ENCODE measurements around the gene CFAP70.

The CFAP70 gene

GRCh38 chr10:73252445-73253224, 106.0 kb downstream of the CFAP70 start, which contains the start of gene MRPS16:
TSS of gene MRPS16 (minus strand) at chr10:73252644. CDS start at chr10:73252482, 162 bp downstream.
- DNase-seq (ENCODE audit: low spot score) = peak; percentile 98

DNA sequence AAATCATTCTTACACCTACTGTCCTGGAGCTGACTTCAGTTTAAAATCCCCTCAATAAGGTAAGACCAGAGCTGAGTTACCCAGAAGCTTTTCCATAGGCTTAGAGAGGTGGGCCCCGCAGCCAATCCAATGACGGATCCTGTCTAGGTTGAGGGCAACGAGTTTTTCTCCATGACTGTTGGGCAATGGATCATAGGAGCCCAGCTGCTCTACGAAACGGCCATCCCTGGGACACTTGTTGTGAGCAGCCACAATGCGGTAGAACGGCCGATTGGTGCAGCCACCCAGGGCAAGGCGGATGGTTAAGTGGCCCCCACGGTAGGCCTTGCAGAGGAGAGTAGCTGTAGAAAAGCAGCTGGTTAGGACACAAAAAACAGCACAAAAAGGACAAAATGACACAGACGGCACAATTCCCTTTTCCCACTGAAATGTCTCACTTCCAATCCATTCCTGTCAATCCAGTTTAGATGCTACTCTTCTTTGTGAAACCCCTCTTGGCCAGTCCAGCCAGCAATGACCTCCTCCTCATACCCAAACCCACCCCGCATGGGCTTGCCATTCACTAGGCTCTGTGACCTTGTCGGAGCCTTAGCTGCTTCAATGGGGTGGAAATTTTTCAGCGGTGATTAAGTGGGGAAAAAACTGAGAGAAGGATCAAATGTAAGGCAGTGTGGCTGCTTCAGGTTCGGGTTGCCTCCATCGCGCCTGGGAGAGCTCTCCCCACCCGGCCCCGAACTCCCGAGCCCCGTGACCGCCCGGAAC, 106.8 kb downstream of the CFAP70 start:
- peak; percentile 22 for DNase-seq (ENCODE audit: low spot score)

GRCh38 chr10:73248259-73248724, 110.4 kb downstream of the CFAP70 start:
- DNase-seq (ENCODE audit: low spot score) = no peak

DNA sequence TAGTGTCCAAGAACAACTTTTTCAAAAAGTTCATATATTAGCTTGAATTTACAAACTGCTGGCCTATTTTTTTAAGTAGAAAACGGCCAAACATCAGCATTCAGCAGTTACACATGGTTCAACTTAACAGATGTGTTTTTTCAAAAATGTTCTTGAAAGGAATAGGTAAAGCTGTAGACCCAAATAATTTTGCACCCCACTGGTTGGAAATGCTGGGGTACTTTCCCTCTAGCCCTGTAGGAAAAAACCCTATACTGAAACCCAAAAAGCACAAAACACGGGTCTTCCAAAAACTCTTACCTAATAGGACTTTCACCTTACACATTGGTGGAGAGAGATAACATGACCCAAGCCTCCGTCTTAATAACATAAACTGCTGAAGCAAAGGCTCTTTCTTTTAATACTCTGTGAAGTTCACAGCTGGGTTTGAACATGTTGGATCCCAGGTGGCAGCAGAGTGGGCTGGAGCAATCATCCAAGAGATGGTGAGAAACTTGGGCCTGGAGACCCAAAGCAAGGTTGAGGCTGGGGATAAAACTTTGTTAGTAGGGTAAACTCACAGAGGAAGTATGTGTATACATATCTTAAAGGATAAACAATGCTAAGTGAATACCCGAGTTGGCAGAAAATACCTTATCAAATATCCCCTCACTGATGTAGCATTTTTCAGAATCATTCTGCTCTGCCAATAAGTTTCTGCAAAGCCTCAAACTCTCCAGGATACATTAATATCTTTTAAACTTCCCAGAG, 111.0 kb downstream of the CFAP70 start:
- DNase-seq (ENCODE audit: low spot score) = peak; percentile 16

DNA sequence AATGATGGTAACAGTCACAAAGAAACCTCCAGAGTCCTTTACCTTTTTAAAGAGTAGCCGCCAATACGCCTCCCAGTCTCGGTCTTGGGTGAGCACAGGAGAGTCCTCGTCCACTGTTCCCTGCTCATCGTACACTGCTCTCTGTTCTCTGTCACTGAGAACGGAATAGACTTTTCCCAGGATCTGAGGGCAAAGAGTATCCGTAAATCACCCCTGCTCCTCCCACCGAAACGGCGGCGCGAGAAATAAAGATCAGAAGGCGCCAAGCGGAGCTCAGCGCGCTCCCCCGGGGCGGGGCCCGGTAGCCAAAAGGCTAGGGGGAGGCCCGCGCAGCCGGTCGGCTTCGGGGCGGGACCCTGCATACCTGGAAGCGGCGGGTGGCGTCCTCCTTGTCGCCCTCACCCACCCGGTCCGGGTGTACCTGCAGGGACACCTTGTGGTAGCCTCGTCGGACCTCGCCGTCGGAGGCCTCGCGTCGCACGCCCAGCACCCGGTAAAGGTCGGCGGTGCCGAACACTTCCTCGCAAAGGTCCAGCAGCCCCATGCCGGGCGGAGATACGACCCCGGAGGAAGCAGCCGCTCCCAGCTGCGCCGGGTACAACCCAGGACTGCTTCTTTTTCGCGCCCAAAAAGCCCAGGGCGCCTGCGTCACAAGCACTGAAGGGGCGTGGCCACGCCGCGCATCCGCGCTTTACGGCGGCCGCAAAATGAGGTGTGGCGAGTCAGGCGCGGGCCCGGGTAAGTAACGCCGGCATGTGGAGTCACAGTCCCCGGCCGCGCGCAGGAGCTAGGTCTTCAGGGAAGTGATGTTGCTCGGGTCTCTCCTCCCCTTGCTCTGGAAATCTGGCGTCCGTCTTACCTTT, 111.8 kb downstream of the CFAP70 start, which contains the start of gene DNAJC9:
DNAJC9 (minus strand) TSS at position 610 of the 863 bp plus-strand sequence; CDS start at position 544, 66 bp downstream.
- DNase-seq (ENCODE audit: low spot score) = peak; percentile 91

DNA sequence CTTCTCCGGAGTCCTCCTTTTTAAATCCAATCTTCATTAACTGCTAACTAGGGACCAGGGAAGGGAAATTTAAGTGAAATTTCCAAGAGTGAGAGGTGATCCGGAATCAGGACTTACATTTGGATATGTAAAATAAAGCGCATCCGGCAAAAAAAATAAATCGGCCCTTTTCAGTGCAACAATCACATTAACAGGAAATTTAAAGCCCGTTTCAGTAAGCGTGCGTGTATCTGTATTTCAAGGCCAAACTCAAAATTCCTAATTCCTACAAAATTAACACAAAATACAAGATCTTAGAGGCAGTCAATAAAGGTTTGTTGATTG, 112.4 kb downstream of the CFAP70 start:
- DNase-seq (ENCODE audit: low spot score) = no peak

- DNase-seq (ENCODE audit: low spot score) = no peak
Measured at GRCh38 chr10:73244866-73245477, 113.7 kb downstream of the CFAP70 start.

DNA sequence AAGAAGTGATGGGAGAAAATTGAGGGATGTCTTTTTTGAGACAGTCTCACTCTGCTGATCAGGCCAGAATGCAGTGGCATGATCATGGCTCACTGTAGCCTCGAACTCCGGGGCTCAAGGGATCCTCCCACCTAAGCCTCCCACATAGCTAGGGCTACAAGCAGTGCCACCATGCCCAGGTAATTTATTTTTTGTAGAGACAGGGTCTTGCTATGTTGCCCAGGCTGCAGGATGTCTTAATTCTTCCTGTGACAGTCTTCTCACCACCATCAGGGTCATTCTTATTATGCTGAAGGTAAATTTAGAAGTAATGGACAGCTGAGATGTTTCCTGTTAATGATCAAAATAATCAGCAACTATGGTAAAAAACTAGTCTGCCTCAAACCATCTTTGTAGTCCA, 118.8 kb downstream of the CFAP70 start:
- DNase-seq (ENCODE audit: low spot score) = no peak

DNA sequence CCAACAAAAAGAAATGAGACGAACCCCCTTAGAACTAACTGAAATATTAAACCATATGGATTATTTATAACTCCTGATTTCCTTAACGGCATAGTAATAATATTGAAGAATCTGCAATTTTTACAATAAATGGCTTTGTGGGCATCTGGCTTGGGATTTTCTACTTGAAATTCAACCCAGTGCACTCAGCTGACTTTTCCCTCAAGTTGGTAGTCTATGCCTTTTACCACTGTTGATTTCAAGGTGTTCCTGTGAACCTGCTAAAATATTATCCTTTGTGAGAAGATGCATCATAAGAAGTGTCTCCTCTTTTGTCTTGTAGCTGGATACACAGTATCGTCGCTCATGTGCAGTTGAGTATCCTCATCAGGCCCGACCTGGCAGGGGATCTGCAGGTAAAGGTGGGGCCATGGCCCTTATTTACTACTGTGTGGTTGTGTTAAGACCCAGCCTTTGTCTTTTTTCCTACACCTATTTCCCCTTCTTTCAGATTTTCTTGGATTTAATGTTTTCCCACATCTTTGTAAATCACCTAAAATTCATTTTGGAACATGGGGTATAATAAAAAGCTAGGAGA, 119.6 kb downstream of the CFAP70 start:
- DNase-seq (ENCODE audit: low spot score) = no peak

DNA sequence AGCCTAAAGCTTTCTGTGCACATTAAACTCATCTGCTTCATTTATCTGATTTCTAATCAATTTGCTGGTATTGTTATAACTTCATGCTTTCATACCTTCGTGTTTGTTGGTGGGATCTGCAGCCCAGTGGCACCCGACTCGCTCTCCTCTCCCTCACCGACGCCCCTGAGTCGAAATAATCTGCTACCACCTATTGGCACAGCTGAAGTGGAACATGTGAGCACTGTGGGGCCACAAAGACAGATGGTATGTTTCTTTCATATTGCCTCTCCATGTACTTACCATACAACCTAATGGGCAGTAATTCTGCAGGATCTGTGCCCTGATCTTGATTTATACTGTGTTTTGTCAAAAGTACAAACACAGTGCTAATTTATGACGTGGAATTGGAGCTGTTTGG, 124.0 kb downstream of the CFAP70 start:
- no peak for DNase-seq (ENCODE audit: low spot score)

GRCh38 chr10:73233883-73234282, 124.8 kb downstream of the CFAP70 start:
- no peak for DNase-seq (ENCODE audit: low spot score)

- DNase-seq (ENCODE audit: low spot score) = peak; percentile 50
Measured at GRCh38 chr10:73232887-73233286, 125.8 kb downstream of the CFAP70 start.

DNA sequence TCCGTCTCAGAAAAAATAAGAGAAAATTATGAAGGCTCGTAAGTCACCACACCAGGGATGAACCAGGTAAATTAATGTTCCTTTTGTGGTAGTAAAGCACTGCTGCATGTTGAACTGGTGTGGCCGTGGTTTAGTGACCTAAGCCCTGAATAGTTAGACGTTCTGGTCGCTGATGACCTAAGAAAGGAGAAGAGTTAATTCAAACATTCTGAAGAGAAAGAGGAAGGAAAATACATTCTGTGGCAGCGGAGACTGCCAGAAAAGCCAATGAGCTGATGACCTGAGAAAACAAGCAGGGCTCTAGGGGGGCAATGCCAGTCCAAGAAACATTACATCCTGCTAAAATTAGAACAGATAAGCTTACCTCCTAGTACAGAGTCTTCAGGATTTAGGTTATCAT, 129.1 kb downstream of the CFAP70 start:
- no peak for DNase-seq (ENCODE audit: low spot score)

DNA sequence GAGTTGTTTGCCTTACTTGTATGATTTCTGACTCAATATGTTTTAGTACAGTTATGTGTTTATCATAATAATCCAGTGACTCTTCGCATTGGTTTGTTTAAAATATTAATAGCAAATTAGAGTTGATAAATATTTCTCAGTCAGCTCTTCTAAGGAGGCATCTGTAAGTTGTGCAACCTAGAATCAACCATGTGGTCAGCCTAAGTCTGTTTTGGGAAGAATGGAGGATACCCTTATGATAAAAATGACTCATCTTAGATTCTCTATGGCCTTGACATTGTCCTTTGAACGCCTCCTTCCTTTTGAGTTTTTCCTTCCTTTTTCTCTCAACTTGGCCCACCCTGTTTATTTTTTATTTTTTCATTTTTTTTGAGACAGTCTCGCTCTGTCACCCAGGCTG, 130.4 kb downstream of the CFAP70 start:
- no peak for DNase-seq (ENCODE audit: low spot score)

DNA sequence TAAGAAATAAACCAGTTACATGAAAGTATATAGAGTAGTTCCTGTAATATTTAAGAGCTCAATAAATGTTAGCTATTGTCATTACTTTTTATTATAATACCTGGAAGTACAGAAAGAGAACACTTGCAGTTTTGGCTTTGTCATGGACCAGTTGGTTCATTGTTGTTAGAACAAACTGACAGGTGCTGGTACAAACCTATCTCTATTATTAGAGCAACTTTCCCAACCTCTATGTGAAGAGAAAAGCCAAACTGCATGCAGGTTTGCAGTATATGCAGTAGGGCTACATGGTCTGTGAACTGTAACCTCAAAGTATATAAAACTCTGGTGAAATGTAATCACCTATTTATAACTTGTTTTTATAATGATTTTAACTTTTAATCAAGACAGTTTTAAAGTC, 132.0 kb downstream of the CFAP70 start:
- DNase-seq (ENCODE audit: low spot score) = no peak

DNA sequence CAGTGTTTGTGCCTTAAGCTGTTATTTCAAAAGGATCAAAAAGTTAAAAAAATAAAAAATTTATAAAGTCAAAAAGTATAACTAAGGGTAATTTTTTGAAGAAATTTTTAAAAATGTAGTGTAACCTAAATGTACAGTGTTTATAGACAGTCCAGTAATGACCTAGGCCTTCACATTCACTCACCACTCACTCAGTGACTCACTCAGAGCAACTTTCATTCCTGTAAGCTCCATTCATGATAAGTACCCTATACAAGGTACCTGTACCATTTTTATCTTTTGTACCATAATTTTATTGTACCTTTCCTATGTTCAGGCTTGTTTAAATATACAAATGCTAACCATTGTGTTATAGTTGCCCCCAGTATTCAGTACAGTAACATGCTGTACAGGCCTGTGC, 133.1 kb downstream of the CFAP70 start:
- no peak for DNase-seq (ENCODE audit: low spot score)

GRCh38 chr10:73220989-73221388, 137.7 kb downstream of the CFAP70 start:
- no peak for DNase-seq (ENCODE audit: low spot score)

DNA sequence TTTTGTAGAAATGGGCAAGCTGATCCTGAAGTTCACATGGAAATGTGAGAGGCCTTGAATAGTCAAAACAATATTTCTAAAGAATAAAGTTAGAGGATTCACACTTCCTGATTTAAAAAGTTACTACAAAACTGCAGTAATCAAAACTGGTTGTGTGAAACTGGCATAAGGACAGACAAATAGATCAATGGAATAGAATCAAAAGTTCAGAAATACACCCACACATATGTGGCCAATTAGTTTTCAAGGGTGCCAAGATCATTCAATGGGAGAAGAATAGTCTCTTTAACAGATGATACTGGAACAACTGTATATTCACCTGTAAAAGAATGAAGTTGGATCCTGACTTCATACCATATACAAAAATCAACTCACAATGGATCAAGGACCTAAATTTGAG, 139.3 kb downstream of the CFAP70 start:
- no peak for DNase-seq (ENCODE audit: low spot score)

DNA sequence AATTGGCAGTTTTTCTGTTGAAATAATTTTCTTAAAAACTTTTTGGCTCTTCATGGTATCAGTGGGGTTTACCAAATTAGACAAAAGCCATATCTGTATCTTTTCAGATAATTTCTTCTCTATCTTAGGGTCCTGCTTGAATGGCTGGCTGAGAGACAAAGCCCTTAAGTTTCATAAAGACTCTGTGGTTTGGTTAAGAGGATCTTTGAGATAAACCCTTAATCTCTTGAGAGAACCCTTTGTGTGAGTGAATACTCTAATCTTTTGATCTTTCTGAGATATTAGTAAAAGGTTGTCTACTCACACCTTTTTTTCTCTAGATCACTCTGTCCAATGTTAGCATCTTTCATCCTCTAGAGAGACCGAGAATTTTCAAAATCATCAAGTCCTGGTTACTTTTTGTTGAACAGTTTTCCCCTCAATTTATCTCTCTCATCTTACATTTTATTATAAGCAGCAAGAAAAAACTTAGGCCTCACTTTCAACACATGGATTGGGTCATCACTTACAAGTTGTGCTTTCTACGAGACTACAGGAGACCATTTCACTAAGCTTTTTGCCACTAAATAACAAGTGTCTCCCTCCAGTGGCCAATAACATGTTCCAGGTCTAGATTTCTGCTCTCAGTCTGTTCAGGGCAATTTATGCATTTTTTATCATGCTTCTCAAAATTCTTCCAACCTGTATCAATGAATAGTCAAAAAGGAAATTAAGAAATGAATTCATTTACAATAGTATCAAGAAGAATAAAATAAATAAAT, 140.1 kb downstream of the CFAP70 start:
- peak; percentile 22 for DNase-seq (ENCODE audit: low spot score)

GRCh38 chr10:73217628-73218027, 141.0 kb downstream of the CFAP70 start:
- DNase-seq (ENCODE audit: low spot score) = no peak
